HG02798 (cell line): ENCODE results near the gene FTH1.

ENCODE experiments used
- ATAC-seq: cut with Tn5 transposase; IDR thresholded peaks from one replicate; pipeline ENCODE4 v1.9.1; 2021; ENCODE audit warnings: mild to moderate bottlenecking; ENCODE audit not compliant: unreplicated experiment, poor library complexity

Gene FTH1

GRCh38 chr11:61918938-61919704 lies 48.3 kb downstream of the FTH1 start:
- no peak for ATAC-seq

GRCh38 chr11:61918251-61918937 lies 49.0 kb downstream of the FTH1 start:
- no peak for ATAC-seq

- no peak for ATAC-seq
These were observed 49.9 kb downstream of the FTH1 start, which contains the start of gene RAB3IL1 for GRCh38 chr11:61917334-61918109. Gene RAB3IL1 (minus strand): TSS chr11:61917566. CDS start chr11:61917367, 199 bp downstream.

- no peak for ATAC-seq
These were observed 50.6 kb downstream of the FTH1 start for GRCh38 chr11:61916737-61917333.

DNA sequence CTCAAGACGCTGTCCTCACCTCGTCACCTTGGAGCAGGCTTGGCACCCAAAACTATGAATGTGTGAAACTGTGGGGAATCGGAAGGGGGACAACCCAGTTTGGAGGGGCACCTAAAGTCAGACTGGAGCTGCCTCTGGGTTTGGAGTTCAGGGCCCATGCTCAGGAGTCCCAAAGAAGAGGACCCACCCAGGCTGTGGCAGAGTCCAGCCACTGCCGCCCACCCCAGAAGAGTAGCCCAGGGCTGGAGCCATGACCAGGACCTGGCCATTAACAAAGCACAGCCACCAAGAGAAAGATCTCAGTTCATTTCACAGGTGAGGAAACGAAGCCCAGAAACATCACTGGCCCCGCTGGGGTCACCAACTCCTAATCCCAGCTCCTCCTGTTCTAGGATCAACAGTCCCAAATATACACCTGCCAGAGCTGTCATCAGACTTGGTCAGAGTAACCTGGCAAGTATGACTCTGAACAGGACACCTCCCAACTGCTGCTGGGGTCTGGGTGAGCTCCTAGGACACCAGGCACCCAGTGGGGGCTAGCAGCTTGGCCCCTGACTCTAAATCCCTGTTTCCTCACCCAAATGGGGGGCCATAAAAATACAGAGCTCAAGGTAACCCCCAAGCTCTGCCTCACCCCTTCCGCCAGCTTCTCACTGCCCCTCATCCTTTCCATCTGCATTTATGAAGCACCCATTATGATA lies 52.8 kb downstream of the FTH1 start:
- no peak for ATAC-seq
